SK-N-SH treated with all-trans-retinoic acid at 6 μM for 48 hours (cell line): ENCODE results near the gene TTL.

Experiments used
- CREB5 ChIP-seq: fragments of 250-450 bp; sonication (Bioruptor Pico); IDR thresholded peaks from 2 replicates; pipeline ENCODE4 v1.5.1; 2020; ENCODE audit warnings: low read depth, mild to moderate bottlenecking, moderate library complexity
- ESRRG ChIP-seq: fragments of 250-450 bp; sonication (Bioruptor Pico); IDR thresholded peaks from 2 replicates; pipeline ENCODE4 v1.6.1; 2021; ENCODE audit warnings: mild to moderate bottlenecking
- ISL1 ChIP-seq: fragments of 250-450 bp; sonication (Bioruptor Pico); IDR thresholded peaks from 2 replicates; pipeline ENCODE4 v2.1.2; 2022; ENCODE audit warnings: mild to moderate bottlenecking, moderate library complexity
- PATZ1 ChIP-seq: fragments of 250-450 bp; sonication (Bioruptor Pico); IDR thresholded peaks from 2 replicates; pipeline ENCODE4 v1.8.0; 2020; ENCODE audit warnings: mild to moderate bottlenecking, moderate library complexity, borderline replicate concordance
- POU6F1 ChIP-seq: fragments of 250-450 bp; sonication (Bioruptor Pico); IDR thresholded peaks from 2 replicates; pipeline ENCODE4 v1.8.0; 2021; ENCODE audit warnings: low read depth, mild to moderate bottlenecking, moderate library complexity, borderline replicate concordance
- RARB ChIP-seq: fragments of 250-450 bp; sonication (Bioruptor Pico); IDR thresholded peaks from 2 replicates; pipeline ENCODE4 v1.8.0; 2021; ENCODE audit warnings: mild to moderate bottlenecking, moderate library complexity
- TSHZ2 ChIP-seq: fragments of 250-450 bp; sonication (Bioruptor Pico); IDR thresholded peaks from 2 replicates; pipeline ENCODE4 v1.5.0; 2020; ENCODE audit warnings: mild to moderate bottlenecking, moderate library complexity
- ZFP3 ChIP-seq: fragments of 250-450 bp; sonication (Bioruptor Pico); IDR thresholded peaks from 2 replicates; pipeline ENCODE4 v1.5.0; 2020; ENCODE audit warnings: mild to moderate bottlenecking, moderate library complexity
- ZFP30 ChIP-seq: fragments of 450-650 bp; formaldehyde crosslinking; IDR thresholded peaks from 2 replicates; pipeline ENCODE4 v1.5.0; 2022; ENCODE audit warnings: mild to moderate bottlenecking, moderate library complexity
- ZNF70 ChIP-seq: fragments of 450-650 bp; formaldehyde crosslinking; IDR thresholded peaks from 2 replicates; pipeline ENCODE4 v1.5.0; 2020; ENCODE audit warnings: mild to moderate bottlenecking, moderate library complexity

GRCh38 chr2:112588611-112589045, 106.7 kb downstream of the TTL start:
- no peak for TF ChIP-seq ZFP30 (CRISPR knock-in tag)
- TF ChIP-seq PATZ1 (CRISPR knock-in tag) = no peak
- no peak for TF ChIP-seq RARB (CRISPR knock-in tag)
- TF ChIP-seq ESRRG (CRISPR knock-in tag) = no peak
- TF ChIP-seq ZFP3 = no peak
- no peak for TF ChIP-seq TSHZ2 (CRISPR knock-in tag)
- no peak for TF ChIP-seq ZNF70 (CRISPR knock-in tag)
- TF ChIP-seq CREB5 (CRISPR knock-in tag) = no peak
- TF ChIP-seq ISL1 (CRISPR knock-in tag) = no peak
- TF ChIP-seq POU6F1 (CRISPR knock-in tag) = no peak
